Lower leg skin (tissue), 4 donors: ENCODE data around the gene LPIN1. TPM values are rescaled to one million over a fixed set of nuclear protein-coding genes. Genes with fewer than 3 reads are reported as not detected.

Experiments used
- DNase-seq, 2 donors: peaks; one replicate each; pipeline ENCODE4 v3.0.0-alpha.2; 2019; ENCODE audit warnings: low spot score in 2 of 2
- H3K4me3 ChIP-seq: fragments of 200-600 bp; sonication (generic); 2 replicates; pipeline ENCODE4 v1.5.1; 2017; ENCODE audit warnings: mild to moderate bottlenecking, low read depth; ENCODE audit not compliant: poor library complexity, severe bottlenecking
- POLR2A ChIP-seq, 2 donors: fragments of 450-650 bp; IDR thresholded peaks; one replicate each; pipeline ENCODE4 v1.6.1; 2016 to 2017; ENCODE audit warnings: antibody characterized with exemption in 2 of 2, mild to moderate bottlenecking in 1 of 2, moderate library complexity in 1 of 2
- WGBS, 2 donors: methylation state at CpG; one replicate each; pipeline ENCODE4 v1.1.5; 2018; 5-methylcytosine and 5-hydroxymethylcytosine counted together
- intact Hi-C: fragments of 100-400 bp; cut with DNase I; formaldehyde crosslinking; loops from one replicate; pipeline ENCODE4 v1.15.0; 2023; ENCODE audit warnings: low total_unique reads
- total RNA-seq, 4 donors: library from RNA; depleted of rRNA; stranded (reverse); fragments of >200 nt; gene quantifications; one replicate each; pipeline ENCODE4 v1.1.0, GENCODE V29; 2016
- TF ChIP-seq, protein P1 (sequence below), 3 donors: fragments of 450-650 bp; IDR thresholded peaks; one replicate each; pipeline ENCODE4 v1.5.1; 2016; ENCODE audit warnings: antibody characterized with exemption in 3 of 3, mild to moderate bottlenecking in 3 of 3, moderate library complexity in 2 of 3

LPIN1 gene
- total RNA-seq, 4 donors from 2014 or later: 15.6 to 45.8 (median 35.0) TPM

DNA sequence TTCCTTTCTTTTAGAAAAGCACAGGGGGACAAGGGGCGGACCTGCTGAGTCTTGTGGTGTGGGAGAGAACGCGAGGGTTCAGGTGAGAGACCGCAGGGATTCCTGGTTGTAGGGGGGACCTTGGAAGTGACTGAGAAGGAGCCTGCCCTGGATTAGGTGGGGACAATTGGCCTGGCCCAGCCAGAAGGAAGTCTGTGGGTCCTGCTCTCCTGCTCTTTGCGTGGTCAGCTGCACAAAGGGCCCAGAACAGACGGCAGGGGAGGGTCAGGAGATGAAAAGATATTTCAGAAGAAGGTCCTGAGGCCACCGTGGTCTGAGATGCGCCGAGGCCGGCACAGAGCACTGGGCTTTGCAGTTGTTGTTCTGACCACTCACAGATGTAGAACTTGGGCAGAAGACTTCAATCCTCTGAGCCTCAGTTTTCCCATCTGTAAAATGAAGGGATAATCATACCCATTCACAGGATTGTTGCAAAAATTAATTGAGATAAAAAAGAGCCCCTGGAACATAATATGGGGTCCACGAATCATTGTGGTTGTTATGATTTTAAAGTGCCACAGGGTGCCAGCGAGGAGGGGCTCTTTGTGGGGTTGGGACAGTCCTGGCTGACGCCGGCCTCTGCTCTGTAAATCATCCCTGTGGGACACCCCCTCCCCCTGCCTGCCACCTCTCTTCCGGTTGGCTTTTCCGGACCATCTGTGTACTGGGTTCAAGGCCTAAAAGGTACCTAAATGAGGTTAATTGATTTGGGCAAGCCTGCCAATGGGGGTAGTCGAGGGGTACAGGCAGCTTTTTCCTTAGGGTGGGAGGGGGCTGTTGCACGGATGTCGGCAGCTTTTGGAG, 1.8 kb downstream of the LPIN1 start:
- no peak overlapping the region for H3K4me3 ChIP-seq
- 67 to 75% methylated on average over 19 of the region's 19 CpGs for WGBS, 2 donors
- intact Hi-C loops: no loop called here
- DNase-seq: no peak
- TF ChIP-seq, protein P1, sequence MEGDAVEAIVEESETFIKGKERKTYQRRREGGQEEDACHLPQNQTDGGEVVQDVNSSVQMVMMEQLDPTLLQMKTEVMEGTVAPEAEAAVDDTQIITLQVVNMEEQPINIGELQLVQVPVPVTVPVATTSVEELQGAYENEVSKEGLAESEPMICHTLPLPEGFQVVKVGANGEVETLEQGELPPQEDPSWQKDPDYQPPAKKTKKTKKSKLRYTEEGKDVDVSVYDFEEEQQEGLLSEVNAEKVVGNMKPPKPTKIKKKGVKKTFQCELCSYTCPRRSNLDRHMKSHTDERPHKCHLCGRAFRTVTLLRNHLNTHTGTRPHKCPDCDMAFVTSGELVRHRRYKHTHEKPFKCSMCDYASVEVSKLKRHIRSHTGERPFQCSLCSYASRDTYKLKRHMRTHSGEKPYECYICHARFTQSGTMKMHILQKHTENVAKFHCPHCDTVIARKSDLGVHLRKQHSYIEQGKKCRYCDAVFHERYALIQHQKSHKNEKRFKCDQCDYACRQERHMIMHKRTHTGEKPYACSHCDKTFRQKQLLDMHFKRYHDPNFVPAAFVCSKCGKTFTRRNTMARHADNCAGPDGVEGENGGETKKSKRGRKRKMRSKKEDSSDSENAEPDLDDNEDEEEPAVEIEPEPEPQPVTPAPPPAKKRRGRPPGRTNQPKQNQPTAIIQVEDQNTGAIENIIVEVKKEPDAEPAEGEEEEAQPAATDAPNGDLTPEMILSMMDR (IDR thresholded peaks at IDR 0.05): no peak
- no peak for TF ChIP-seq POLR2A (IDR thresholded peaks at IDR 0.05)

DNA sequence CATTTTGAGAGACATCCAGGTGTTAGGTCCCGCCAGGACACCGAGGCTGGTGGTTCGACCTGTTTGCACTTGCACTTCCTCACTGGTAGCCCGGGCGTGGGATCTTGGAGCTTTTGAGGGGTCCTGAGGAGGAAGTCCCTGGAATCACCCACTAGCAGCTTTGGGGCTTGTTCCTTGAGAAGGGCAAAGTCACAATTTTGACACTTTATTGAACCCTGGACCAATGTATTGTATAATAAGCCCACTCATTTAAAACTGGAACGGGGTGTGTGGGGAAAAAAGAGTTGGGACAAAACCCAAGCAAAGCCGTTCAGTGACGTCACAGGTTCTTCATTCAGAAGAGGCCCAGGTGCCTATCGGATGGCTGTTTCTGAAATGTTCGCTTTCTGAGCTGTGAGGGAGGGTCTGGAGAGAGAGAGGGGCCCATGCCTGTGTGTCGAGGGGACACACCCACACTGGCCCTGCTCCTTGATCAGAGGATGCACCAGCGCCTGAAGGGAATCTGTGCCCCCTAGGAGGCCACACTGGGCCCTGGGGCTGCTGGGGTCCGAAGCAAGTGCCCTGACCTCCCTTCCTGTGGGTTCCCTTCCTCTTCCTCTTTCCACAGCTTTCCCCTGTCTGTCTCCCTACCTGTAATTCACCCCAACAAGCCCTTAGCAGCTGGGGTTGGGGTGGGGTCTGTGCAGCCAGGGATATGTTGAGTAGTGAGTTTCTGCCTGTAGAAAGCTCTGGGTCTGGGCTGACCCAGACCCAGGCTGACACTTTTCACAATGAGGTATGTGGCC, 2.6 kb downstream of the LPIN1 start:
- 71 to 72% methylated on average over 13 of the region's 13 CpGs for WGBS, 2 donors
- TF ChIP-seq POLR2A (IDR thresholded peaks at IDR 0.05): no peak
- TF ChIP-seq, protein P1 (IDR thresholded peaks at IDR 0.05): no peak
- intact Hi-C loops: no loop called here
- H3K4me3 ChIP-seq: no peak overlapping the region
- no peak for DNase-seq

DNA sequence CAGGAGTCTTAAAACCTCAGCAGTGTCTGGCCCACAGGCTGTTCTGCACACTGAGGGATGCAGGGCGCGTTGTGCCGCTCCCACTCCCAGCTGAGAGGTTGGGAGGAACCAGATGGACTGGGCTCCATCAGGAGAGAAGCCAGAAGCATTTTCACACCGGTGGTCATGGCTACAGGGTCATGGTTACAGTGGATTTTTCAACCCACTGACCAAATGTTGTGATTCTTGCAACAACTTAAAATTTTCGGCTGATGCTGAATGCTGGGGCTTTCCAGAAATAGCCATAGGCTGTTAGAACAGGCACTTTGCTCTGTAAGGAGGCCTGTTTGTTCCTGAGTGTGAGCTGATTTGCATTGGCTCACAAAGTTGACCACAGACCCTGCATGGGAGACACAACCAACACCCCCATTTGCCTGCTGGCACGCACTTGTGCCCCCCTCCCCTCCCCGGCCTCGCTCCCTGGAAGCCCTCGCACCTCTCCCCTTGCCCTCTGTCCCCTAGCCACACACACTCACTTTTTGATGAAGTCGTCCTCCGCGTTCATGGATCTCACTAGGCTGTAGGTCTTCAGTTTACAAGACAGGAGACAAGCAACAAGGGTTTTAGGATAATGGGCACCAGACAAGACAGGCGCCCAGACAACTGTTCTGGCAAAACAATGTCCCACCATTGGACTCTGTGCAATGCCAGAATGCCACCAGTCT, 3.4 kb downstream of the LPIN1 start:
- no peak for DNase-seq
- H3K4me3 ChIP-seq: no peak overlapping the region
- 59 to 71% methylated on average over 13 of the region's 13 CpGs for WGBS, 2 donors
- no peak for TF ChIP-seq POLR2A (IDR thresholded peaks at IDR 0.05)
- TF ChIP-seq, protein P1 (IDR thresholded peaks at IDR 0.05): no peak
- intact Hi-C loops: no loop called here

DNA sequence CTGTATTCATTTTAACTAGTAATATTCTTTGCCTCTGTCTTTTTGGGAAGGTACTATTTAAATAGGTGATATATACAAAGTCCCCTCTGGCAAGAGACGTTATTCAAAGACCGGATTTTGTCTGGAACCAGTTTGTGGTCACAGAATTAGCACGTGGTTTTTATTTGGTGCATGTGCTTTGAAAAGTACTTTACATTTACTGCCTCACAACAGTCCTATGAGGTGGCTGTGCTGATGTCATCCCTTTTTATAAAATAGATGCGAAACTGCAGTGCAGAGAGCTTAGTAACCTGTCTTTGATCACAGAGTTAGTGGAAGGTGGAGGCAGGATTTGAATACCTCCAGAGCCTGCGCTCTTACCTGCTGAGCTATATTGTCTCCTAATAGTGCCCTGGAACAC, 4.0 kb downstream of the LPIN1 start:
- intact Hi-C loops: no loop called here
- WGBS, 2 donors: 30% methylated on average over 5 of the region's 5 CpGs
- H3K4me3 ChIP-seq: no peak overlapping the region
- no peak for DNase-seq
- TF ChIP-seq POLR2A (IDR thresholded peaks at IDR 0.05): no peak
- TF ChIP-seq, protein P1 (IDR thresholded peaks at IDR 0.05): no peak

DNA sequence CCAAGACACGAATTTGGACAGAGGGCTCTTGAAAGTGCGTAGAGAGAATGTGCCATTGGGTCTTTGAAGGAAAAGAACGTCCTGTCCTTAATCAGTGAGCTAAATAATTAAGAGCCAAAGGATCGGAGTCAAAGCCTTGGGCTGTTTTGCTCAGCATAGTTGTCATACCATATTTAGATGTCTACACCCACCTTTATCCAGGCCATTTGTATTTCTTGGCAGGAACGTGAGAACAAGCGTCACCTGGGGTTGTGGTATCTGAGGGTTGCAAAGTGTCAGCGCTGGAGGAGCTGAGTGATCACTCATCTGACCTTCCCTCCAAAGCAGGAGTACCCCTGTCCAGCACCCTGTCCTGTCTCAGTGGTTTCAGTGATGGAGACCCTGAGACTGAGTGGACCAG, 4.5 kb downstream of the LPIN1 start:
- 32 to 49% methylated on average over 7 of the region's 7 CpGs for WGBS, 2 donors
- intact Hi-C loops: no loop called here
- TF ChIP-seq, protein P1 (IDR thresholded peaks at IDR 0.05): no peak
- TF ChIP-seq POLR2A (IDR thresholded peaks at IDR 0.05): no peak
- H3K4me3 ChIP-seq: no peak overlapping the region
- DNase-seq: no peak
